Right lobe of liver (tissue), 4 donors: ENCODE results near the gene SYMPK.

Experiments
- CTCF ChIP-seq, 4 donors: fragments of 200-600 bp in 3 of 4; fragments of 450-650 bp in 1 of 4; IDR thresholded peaks; one replicate each; pipeline versions ENCODE4 v1.5.1 to v1.8.0; 2016 to 2022; ENCODE audit warnings: antibody characterized with exemption in 4 of 4, mild to moderate bottlenecking in 2 of 4
- POLR2A ChIP-seq: fragments of 450-650 bp; IDR thresholded peaks from one replicate; pipeline ENCODE4 v1.6.1; 2017; ENCODE audit warnings: antibody characterized with exemption, mild to moderate bottlenecking
- donor health status: DM: no; HTN: no; CAD: no.
- donor health status: DM: no; HTN: no; CAD: no.
- donor health status: DM: no; HTN: yes; CAD: no.

GRCh38 chr19:45785097-45785496 is 77.8 kb downstream of the SYMPK start:
- no peak for TF ChIP-seq CTCF (IDR thresholded peaks at IDR 0.05)
- TF ChIP-seq POLR2A: no peak
